Activated naive CD4-positive, alpha-beta T cell treated with anti-CD3 and anti-CD28 coated beads, Interleukin-2, amount 50 U/mL, for 24 hours (primary cell): Measurements from ENCODE around the gene MAP6.
A peak's percentile ranks its signal among the peaks of the same experiment; 100 is the strongest.

Experiments
- H3K27ac Mint-ChIP-seq: one replicate; pipeline ENCODE4 v1.8.0; 2021; ENCODE audit warnings: mild to moderate bottlenecking, mixed read lengths
- H3K27me3 Mint-ChIP-seq: one replicate; pipeline ENCODE4 v1.8.0; 2021; ENCODE audit warnings: mixed read lengths
- H3K36me3 Mint-ChIP-seq: one replicate; pipeline ENCODE4 v1.8.0; 2021; ENCODE audit warnings: mixed read lengths
- H3K4me1 Mint-ChIP-seq: one replicate; pipeline ENCODE4 v1.8.0; 2021; ENCODE audit warnings: mixed read lengths
- H3K4me3 Mint-ChIP-seq: one replicate; pipeline ENCODE4 v1.8.0; 2021; ENCODE audit warnings: mild to moderate bottlenecking, mixed read lengths
- H3K9me3 Mint-ChIP-seq: one replicate; pipeline ENCODE4 v1.8.0; 2021; ENCODE audit warnings: mixed read lengths

The MAP6 gene

GRCh38 chr11:75577207-75577606 is 91.6 kb downstream of the MAP6 start:
- H3K4me1 Mint-ChIP-seq, result peaks cover 8% of the 10 kb centered on the region
- no peak overlapping the region for H3K27ac Mint-ChIP-seq
- H3K4me3 Mint-ChIP-seq, result no peak overlapping the region
- peaks cover 1% of the 10 kb centered on the region for H3K36me3 Mint-ChIP-seq
- no peaks in the 10 kb centered on the region for H3K9me3 Mint-ChIP-seq
- H3K27me3 Mint-ChIP-seq, result no peaks in the 10 kb centered on the region

DNA sequence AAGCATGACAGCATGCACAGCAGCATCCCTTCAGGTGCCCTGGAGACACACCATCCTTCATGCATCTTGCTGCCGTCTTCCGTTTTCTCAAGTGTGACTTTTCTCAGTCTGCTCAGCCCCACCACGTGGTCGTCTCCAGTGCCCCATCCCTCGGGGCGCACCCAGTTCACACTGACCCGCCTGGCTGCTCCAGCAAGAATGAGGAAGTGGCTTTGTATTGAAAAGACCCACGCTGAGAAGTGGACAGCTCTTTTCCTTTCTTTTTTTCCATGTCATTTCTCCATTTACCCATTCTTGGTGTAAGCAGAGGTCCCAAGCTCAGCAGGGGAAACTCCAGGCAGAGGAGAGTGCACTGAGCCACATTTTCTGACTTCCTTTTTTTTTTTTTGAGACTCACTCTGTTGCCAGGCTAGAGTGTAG is 92.3 kb downstream of the MAP6 start:
- Mint-ChIP-seq H3K27me3 (no peaks in the 10 kb centered on the region), H3K36me3 (peaks cover 1% of the 10 kb centered on the region), H3K4me1 (peaks cover 5% of the 10 kb centered on the region), H3K27ac (no peak overlapping the region), H3K4me3 (no peak overlapping the region), H3K9me3 (no peaks in the 10 kb centered on the region)

DNA sequence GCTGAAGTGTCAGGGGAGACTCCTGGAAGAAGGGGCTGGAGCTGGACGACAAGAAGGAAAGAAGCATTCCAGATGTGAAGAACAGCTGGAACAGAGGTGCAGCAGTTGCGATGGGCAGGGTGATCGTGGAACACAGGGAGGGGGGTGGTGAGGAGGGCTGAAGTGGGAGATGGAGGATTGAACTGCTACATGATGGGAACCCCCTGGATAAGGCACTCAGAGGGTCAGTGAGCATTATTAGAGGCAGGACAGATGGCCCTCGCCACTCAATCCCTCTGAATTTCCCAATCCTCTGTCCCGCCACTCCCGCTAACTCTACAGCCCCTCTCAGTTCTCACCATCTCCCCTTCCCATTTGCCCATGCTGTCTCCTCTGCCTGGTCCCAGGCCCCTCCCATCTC is 92.8 kb downstream of the MAP6 start:
- Mint-ChIP-seq H3K36me3 (peaks cover 1% of the 10 kb centered on the region), H3K4me1 (peaks cover 5% of the 10 kb centered on the region), H3K27ac (no peak overlapping the region), H3K9me3 (no peaks in the 10 kb centered on the region), H3K27me3 (no peaks in the 10 kb centered on the region), H3K4me3 (no peak overlapping the region)

GRCh38 chr11:75574698-75575602 is 93.9 kb downstream of the MAP6 start:
- H3K27me3 Mint-ChIP-seq, result no peaks in the 10 kb centered on the region
- no peaks in the 10 kb centered on the region for H3K9me3 Mint-ChIP-seq
- H3K27ac Mint-ChIP-seq, result no peak overlapping the region
- H3K4me1 Mint-ChIP-seq, result peaks cover 5% of the 10 kb centered on the region
- H3K4me3 Mint-ChIP-seq, result no peak overlapping the region
- peaks cover 1% of the 10 kb centered on the region for H3K36me3 Mint-ChIP-seq

DNA sequence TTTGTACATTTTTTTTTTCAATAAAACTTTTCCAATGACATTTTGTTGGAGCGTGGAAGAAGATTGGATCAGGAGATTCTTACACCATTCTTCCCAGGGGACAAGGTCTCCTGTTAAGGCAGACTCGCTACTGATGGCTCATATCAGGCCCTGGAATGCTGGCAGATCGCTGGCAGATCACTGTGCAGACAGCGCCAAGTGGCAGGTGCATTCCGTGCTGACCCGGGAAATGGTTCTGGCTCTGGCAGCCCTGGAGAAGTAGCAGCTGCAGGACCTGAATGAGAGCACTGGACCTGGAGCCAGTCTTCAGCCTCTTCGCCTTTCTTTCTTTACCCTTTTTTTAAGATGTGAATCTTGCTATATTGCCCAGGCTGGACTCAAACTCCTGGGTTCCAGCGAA is 96.1 kb downstream of the MAP6 start:
- H3K27me3 Mint-ChIP-seq, result no peaks in the 10 kb centered on the region
- peaks cover 5% of the 10 kb centered on the region for H3K4me1 Mint-ChIP-seq
- H3K4me3 Mint-ChIP-seq, result no peak overlapping the region
- peaks cover 1% of the 10 kb centered on the region for H3K36me3 Mint-ChIP-seq
- no peaks in the 10 kb centered on the region for H3K9me3 Mint-ChIP-seq
- H3K27ac Mint-ChIP-seq, result peak overlapping the region; percentile 2

DNA sequence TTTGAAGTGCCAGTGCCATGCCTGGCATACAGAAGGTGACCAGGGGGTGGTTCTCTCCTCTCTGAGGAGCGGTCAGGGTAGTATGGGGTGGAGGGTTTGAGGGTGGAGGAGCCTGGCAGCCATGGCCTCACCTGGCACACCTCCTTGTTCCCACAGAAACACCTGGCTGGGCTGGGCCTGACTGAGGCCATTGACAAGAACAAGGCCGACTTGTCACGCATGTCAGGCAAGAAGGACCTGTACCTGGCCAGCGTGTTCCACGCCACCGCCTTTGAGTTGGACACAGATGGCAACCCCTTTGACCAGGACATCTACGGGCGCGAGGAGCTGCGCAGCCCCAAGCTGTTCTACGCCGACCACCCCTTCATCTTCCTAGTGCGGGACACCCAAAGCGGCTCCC is 97.2 kb downstream of the MAP6 start:
- Mint-ChIP-seq H3K36me3 (peaks cover 1% of the 10 kb centered on the region), H3K4me3 (no peak overlapping the region), H3K9me3 (no peaks in the 10 kb centered on the region), H3K27ac (no peak overlapping the region), H3K27me3 (no peaks in the 10 kb centered on the region), H3K4me1 (peaks cover 4% of the 10 kb centered on the region)

DNA sequence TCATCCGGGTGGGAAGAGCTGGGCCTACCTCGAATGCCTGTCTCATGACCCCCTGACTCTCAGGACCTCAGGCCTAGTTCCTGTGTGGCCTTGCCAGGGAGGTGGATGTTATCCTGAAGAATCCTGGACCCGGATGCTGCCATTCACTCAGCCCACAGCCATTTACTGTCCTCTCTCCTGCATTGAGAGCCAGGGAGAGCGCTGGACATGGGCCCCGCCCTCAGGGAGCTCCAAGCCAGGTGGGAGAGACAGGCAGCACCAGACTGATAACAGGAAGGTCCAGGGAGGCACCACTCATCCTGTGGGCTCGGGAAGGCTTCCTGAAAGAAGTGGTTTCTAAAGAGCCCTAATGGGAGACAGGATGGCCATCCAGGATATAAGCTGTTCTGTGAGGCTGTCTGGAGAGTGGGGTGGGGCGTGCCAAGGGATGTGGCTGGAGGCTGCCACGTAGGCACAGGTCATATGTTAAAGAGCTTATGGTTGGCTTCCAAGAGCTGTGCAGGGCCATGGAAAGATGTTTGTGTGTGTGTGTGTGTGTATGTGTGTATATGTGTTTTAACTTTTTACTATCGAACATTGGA is 98.2 kb downstream of the MAP6 start:
- H3K4me3 Mint-ChIP-seq, result no peak overlapping the region
- H3K4me1 Mint-ChIP-seq, result peaks cover 4% of the 10 kb centered on the region
- H3K9me3 Mint-ChIP-seq, result no peaks in the 10 kb centered on the region
- no peaks in the 10 kb centered on the region for H3K27me3 Mint-ChIP-seq
- peaks cover 1% of the 10 kb centered on the region for H3K36me3 Mint-ChIP-seq
- no peak overlapping the region for H3K27ac Mint-ChIP-seq

GRCh38 chr11:75568616-75569219 is 100.1 kb downstream of the MAP6 start:
- peaks cover 13% of the 10 kb centered on the region for H3K4me1 Mint-ChIP-seq
- peak overlapping the region; percentile 59 for H3K27ac Mint-ChIP-seq
- H3K4me3 Mint-ChIP-seq, result no peak overlapping the region
- H3K36me3 Mint-ChIP-seq, result peaks cover 1% of the 10 kb centered on the region
- no peaks in the 10 kb centered on the region for H3K9me3 Mint-ChIP-seq
- H3K27me3 Mint-ChIP-seq, result no peaks in the 10 kb centered on the region

GRCh38 chr11:75567971-75568370 is 100.9 kb downstream of the MAP6 start:
- H3K27me3 Mint-ChIP-seq, result no peaks in the 10 kb centered on the region
- H3K4me1 Mint-ChIP-seq, result peaks cover 20% of the 10 kb centered on the region
- H3K4me3 Mint-ChIP-seq, result no peak overlapping the region
- peaks cover 1% of the 10 kb centered on the region for H3K36me3 Mint-ChIP-seq
- H3K27ac Mint-ChIP-seq, result no peak overlapping the region
- no peaks in the 10 kb centered on the region for H3K9me3 Mint-ChIP-seq

DNA sequence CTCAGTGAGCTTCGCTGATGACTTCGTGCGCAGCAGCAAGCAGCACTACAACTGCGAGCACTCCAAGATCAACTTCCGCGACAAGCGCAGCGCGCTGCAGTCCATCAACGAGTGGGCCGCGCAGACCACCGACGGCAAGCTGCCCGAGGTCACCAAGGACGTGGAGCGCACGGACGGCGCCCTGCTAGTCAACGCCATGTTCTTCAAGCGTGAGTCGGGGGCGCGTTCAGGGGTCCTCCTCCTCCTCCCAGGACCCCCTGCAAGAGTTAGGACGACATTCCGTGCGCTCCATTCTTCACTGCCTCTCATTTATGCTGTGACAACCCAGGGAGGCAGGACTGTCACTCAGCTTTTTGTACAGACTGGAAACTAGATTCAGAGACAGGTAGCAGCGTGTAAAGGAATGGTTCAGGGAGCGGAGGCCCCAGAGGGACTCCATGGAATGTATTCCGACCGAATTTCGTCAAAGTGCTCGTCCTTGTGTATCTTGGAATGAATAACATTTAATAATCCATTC is 102.0 kb downstream of the MAP6 start:
- no peaks in the 10 kb centered on the region for H3K9me3 Mint-ChIP-seq
- no peaks in the 10 kb centered on the region for H3K27me3 Mint-ChIP-seq
- no peaks in the 10 kb centered on the region for H3K36me3 Mint-ChIP-seq
- peaks cover 31% of the 10 kb centered on the region for H3K4me1 Mint-ChIP-seq
- H3K4me3 Mint-ChIP-seq, result no peak overlapping the region
- no peak overlapping the region for H3K27ac Mint-ChIP-seq

GRCh38 chr11:75565916-75566762 is 102.7 kb downstream of the MAP6 start:
- Mint-ChIP-seq H3K27me3 (no peaks in the 10 kb centered on the region), H3K9me3 (no peaks in the 10 kb centered on the region), H3K36me3 (no peaks in the 10 kb centered on the region), H3K4me1 (peaks cover 36% of the 10 kb centered on the region), H3K27ac (no peak overlapping the region), H3K4me3 (no peak overlapping the region)

DNA sequence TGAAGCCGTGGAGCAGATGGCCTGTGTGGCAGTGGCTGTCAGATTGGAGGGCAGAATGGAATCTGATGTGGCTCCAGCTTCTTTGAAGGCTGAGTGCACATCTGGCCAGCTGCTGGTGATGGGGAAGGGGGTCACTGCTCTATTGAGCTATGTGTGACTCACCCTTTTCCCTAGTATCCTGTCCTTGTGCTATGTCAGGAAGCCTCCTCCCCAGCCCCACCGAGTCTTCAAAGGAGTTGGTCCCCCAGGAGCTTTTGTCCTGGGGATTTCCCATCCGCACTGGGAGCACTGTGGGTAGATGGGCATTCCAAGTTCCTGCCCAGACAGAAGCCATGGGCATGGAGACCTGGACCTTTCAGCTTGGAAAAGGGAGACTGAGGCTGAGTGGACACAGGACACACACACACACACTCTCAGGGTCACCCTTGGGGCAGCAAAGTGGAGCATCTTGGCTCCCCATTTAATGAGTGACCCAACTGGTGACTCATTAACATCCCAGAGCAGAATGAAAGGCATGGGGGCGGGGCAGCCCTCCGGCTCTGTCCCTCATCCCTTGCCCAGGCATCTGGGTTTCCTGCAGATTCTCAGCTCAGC is 103.5 kb downstream of the MAP6 start:
- no peak overlapping the region for H3K27ac Mint-ChIP-seq
- H3K9me3 Mint-ChIP-seq, result no peaks in the 10 kb centered on the region
- H3K27me3 Mint-ChIP-seq, result no peaks in the 10 kb centered on the region
- peaks cover 39% of the 10 kb centered on the region for H3K4me1 Mint-ChIP-seq
- no peak overlapping the region for H3K4me3 Mint-ChIP-seq
- H3K36me3 Mint-ChIP-seq, result no peaks in the 10 kb centered on the region

GRCh38 chr11:75563978-75564552 is 104.8 kb downstream of the MAP6 start:
- Mint-ChIP-seq H3K36me3 (no peaks in the 10 kb centered on the region), H3K4me1 (peaks cover 39% of the 10 kb centered on the region), H3K4me3 (peak overlapping the region; percentile 99), H3K27me3 (no peaks in the 10 kb centered on the region), H3K9me3 (no peaks in the 10 kb centered on the region), H3K27ac (peak overlapping the region; percentile 87)

GRCh38 chr11:75563501-75563977 is 105.3 kb downstream of the MAP6 start:
- Mint-ChIP-seq H3K9me3 (no peaks in the 10 kb centered on the region), H3K4me3 (peak overlapping the region; percentile 99), H3K27ac (peak overlapping the region; percentile 87), H3K36me3 (no peaks in the 10 kb centered on the region), H3K27me3 (no peaks in the 10 kb centered on the region), H3K4me1 (peaks cover 39% of the 10 kb centered on the region)
